ENCODE results near the gene NNT.
"Not testable (repeated sequence)": the region's sequence is repeated elsewhere in the genome, so short reads cannot be mapped to it uniquely, and the experiment has no call there.

- TF ChIP-seq, protein P1, sequence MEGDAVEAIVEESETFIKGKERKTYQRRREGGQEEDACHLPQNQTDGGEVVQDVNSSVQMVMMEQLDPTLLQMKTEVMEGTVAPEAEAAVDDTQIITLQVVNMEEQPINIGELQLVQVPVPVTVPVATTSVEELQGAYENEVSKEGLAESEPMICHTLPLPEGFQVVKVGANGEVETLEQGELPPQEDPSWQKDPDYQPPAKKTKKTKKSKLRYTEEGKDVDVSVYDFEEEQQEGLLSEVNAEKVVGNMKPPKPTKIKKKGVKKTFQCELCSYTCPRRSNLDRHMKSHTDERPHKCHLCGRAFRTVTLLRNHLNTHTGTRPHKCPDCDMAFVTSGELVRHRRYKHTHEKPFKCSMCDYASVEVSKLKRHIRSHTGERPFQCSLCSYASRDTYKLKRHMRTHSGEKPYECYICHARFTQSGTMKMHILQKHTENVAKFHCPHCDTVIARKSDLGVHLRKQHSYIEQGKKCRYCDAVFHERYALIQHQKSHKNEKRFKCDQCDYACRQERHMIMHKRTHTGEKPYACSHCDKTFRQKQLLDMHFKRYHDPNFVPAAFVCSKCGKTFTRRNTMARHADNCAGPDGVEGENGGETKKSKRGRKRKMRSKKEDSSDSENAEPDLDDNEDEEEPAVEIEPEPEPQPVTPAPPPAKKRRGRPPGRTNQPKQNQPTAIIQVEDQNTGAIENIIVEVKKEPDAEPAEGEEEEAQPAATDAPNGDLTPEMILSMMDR (IDR thresholded peaks at IDR 0.05), result not testable (repeated sequence)
- not testable (repeated sequence) for TF ChIP-seq EP300 (IDR thresholded peaks at IDR 0.05; ENCODE audit: low read depth); POLR2A (IDR thresholded peaks at IDR 0.05)
Observed at GRCh38 chr5:43745923-43746548, 143.1 kb downstream of the NNT start.
